GM21723 (cell line): Measurements from ENCODE around the gene DNAH14.
"Not testable (repeated sequence)": the region's sequence is repeated elsewhere in the genome, so short reads cannot be mapped to it uniquely, and the experiment has no call there.

Experiments used
- ATAC-seq: cut with Tn5 transposase; IDR thresholded peaks from one replicate; pipeline ENCODE4 v1.9.1; 2021; ENCODE audit warnings: mild to moderate bottlenecking, moderate library complexity; ENCODE audit not compliant: unreplicated experiment

The DNAH14 gene

DNA sequence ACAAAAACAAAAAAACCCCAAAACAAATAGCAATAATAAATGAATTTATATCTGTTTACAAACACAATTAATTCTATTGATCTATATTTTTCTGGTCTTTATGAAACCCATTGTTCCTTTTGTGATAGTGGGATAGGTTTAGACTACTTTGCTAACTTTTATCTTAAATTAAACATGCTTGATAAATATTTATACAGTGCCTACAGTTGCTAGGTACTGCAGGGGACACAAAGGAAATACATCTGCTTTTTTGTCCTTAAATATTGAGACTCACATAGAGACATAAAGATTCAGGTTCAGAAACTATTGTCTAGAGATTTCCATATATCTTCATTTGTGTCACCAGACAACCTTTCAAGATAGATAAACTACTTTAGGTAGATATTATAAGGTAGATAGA lies 8.5 kb upstream of the DNAH14 start:
- ATAC-seq = no peak

DNA sequence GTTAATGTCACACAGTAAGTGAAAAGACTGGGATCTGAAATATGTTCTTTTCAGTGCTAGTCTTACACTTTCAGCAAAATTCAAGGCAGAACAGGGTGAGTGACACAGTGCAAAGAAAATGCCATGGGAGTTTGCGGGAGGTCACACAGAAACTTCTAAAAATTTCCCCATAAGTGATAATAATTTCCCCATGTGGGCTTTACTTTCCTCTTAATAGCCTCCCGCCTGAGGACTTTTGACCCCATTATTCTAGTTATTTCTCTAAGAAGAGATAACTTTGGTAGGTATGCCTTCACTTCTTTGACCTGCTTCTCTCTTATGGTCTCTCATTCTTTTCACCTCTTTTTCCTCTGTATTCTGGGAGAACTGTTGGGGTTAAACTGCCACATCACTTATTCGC lies 8.1 kb upstream of the DNAH14 start:
- no peak for ATAC-seq

DNA sequence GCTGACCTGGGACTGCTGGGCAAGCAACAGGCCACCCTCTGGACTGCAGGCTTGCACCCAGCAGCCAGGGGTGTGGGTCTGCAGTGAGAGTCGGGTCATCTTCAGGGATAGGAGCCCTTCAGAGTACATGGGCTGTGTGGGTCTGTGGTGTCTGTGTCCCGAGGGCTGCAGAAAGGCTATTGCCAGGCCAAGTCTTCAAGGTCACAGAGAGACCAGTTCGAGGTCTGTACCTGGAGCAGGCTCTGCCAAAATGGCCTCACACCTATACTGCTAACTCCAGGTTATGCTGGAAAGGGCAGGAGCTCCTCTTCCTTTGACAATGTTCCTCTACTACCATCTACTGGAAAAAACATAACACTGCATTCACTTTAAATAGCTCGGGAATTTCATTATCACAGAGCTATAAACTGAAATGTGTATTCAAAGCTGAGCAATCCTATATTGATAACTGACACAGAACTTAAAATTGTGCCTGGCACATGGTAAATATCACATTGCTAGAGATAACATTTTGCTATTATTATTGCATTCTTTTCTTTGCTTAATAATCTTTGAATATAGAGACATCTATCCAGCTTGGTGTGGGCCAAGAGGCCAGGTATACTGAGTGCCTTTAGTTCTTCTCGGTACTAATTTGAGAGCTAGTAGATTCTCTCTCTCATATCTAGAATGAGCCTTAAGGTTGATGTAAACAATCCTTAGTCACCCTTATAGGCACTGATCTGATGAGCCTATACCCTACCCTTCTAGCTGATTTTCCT lies 6.9 kb upstream of the DNAH14 start:
- no peak for ATAC-seq

DNA sequence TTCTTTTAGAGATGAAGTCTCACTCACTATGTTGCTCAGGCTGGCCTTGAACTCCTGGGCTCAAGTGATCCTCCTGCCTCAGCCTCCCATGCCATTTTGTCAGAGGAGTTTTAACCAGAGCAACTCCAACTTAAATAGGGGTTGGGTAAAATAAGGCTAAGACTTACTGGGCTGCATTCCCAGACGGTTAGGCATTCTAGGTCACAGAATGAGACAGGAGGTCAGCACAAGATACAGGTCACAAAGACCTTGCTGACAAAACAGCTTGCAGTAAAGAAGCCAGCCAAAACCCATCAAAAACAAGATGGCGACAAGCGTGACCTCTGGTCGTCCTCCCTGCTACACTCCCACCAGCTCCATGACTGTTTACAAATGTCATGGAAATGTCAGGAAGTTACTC lies 5.7 kb upstream of the DNAH14 start:
- no peak for ATAC-seq

DNA sequence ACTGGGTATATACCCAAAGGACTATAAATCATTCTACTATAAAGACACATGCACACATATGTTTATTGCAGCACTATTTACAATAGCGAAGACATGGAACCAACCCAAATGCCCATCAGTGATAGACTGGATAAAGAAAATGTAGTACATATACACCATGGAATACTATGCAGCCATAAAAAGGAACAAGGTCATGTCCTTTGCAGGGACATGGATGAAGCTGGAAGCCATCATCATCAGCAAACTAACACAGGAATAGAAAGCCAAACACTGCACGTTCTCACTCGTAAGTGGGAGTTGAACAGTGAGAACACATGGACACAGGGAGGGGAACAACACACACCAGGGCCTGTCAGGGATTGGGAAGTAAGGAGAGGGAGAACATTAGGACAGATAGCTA lies 1.8 kb upstream of the DNAH14 start:
- not testable (repeated sequence) for ATAC-seq

DNA sequence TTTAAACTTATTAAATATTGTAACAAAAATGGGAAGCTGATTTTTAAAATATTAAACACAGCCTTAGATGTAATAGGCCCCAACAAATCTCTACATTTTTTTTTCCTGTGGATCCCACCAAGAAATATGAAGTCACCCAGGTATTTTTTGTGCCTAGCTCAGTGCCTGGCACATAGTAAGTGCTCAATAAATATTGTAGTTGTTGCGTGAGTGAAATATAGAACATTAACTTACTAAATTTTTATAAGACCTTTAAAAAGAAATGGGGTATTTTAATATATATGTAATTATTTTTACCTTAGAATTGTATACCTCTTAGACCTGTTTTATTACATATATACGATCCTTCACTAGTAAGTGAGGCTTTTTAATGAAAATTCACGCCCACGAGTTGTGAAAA lies 569 bp upstream of the DNAH14 start:
- no peak for ATAC-seq

DNA sequence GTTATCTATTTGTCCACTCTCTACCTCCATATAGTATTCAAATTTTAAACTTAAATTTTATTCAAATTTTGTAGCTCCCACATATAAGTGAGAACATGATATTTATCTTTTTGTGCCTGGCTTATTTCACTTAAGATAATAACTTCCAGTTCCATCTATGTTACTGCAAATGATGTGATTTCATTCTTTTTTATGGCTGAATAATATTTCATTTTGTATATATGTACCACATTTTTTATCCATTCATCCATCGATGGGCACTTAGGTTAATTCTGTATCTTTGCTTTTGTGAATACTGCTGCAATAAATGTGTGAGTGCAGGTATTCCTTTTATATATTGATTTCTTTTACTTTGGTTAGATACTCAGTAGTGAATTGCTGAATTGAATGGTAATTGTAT lies 2.1 kb downstream of the DNAH14 start:
- no peak for ATAC-seq

DNA sequence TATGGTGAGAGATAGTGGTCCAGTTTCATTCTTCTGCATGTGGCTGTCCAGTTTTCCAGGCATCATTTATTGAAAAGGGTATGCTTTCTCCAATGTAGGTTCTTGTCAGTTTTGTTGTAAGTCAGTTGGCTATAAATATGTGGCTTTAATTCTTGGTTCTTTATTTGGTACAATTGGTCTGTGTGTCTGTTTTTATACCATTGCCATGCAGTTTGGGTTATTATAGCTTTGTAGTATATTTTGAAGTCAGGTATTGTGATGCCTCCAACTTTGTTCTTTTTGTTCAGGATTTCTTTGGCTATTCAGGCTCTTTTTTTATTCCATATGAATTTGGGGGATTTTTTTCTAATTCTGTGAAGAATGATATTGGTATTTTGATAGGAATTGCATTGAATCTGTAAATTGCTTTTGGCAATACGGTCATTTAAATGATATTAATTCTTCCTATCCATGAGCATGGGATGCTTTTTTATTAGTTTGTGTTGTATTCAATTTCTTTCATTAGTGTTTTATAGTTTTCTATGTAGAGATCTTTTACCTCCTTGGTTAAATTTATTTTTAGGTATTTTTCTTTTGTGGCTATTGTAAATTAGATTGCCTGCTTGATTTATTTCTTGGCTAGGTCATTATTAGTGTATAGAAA lies 3.3 kb downstream of the DNAH14 start:
- ATAC-seq = no peak

DNA sequence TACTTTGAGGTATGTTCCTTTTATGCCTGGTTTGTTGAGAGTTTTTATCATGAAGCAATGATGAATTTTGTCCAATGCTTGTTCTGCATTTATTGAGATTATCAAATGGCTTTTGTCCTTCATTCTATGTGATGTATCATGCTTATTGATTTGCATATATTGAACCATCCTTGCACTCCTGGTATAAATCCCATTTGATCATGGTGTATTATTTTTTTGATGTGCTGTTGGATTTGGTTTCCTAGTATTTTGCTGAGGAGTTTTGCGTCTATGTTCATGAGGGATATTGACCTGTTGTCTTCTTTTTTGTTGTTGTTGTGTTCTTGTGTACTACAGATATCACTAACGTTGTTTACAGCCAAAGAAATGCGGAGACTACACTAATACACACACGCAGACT lies 4.1 kb downstream of the DNAH14 start:
- ATAC-seq = no peak

DNA sequence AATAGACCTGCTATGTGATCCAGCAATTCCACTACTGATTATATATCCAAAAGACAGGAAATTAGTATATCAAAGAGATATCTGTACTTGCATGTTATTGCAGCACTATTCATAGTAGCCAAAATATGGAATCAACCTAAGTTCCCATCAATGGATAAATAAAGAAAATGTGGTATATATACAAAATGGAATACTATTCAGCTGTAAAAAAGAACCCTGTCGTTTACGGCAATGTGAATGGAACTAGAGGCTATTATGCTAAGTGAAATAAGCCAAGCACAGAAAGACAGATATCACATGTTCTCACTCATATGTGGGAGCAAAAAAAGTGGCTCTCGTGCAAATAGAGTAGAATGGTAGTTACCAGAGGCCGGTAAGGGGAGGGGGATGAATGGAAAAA lies 9.2 kb downstream of the DNAH14 start:
- no peak for ATAC-seq

DNA sequence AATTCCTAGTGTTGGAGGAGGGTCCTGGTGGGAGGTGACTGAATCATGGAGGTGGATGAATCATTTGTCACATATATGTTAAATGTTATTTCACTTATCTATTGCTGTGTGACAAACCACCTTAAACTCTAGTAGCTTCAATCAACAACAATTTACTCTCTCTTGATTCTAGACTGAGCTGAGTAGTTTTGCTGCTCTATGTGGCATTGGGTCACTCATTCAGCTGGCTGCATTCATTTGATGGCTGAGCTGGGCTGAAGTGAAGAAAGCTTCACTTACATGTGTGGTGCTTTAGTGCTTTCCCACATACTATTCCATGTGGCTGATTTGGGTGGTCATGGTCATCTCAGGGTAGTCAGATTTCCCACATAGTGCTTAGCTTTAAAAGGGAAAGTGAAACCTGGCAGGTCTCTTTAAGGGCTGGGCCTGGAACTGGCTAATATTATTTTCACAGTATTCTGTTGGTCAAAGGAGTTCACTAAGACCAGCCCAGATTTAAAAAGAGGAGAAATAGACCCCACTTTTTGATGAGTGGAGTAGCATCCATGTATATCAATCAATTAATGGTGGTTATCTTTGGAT lies 10.5 kb downstream of the DNAH14 start:
- no peak for ATAC-seq

DNA sequence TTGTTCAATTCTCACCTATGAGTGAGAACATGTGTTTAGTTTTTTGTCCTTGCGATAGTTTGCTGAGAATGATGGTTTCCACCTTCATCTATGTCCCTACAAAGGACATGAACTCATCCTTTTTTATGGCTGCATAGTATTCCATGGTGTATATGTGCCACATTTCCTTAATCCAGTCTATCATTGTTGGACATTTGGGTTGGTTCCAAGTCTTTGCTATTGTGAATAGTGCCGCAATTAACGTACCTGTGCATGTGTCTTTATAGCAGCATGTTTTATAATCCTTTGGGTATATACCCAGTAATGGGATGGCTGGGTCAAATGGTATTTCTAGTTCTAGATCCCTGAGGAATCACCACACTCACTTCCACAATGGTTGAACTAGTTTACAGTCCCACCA lies 11.3 kb downstream of the DNAH14 start:
- not testable (repeated sequence) for ATAC-seq

DNA sequence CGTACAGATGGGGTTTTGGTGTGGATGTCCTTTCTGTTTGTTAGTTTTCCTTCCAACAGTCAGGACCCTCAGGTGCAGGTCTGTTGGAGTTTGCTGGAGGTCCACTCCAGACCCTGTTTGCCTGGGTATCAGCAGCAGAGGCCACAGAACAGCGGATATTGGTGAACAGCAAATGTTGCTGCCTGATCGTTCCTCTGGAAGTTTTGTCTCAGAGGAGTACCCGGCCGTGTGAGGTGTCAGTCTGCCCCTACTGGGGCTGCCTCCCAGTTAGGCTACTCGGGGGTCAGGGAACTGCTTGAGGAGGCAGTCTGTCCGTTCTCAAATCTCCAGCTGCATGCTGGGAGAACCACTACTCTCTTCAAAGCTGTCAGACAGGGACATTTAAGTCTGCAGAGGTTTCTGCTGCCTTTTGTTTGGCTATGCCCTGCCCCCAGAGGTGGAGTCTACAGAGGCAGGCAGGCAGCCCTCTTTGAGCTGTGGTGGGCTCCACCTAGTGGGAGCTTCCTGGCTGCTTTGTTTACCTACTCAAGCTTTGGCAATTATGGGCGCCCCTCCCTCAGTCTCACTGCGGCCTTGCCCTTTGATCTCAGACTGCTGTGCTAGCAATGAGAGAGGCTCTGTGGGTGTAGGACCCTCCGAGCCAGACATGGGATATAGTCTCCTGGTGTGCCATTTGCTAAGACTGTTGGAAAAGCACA lies 16.3 kb downstream of the DNAH14 start:
- not testable (repeated sequence) for ATAC-seq

DNA sequence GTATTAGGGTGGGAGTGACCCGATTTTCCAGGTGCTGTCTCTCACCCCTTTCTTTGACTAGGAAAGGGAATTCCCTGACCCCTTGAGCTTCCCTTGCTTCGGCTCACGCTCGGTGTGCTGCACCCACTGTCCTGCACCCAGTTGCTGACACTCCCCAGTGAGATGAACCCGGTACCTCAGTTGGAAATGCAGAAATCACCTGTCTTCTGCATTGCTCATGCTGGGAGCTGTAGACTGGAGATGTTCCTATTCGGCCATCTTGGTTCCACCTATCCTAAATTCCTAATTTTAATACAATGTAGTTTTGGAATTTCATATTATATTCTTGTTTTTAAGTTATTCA lies 16.8 kb downstream of the DNAH14 start:
- ATAC-seq = not testable (repeated sequence)

DNA sequence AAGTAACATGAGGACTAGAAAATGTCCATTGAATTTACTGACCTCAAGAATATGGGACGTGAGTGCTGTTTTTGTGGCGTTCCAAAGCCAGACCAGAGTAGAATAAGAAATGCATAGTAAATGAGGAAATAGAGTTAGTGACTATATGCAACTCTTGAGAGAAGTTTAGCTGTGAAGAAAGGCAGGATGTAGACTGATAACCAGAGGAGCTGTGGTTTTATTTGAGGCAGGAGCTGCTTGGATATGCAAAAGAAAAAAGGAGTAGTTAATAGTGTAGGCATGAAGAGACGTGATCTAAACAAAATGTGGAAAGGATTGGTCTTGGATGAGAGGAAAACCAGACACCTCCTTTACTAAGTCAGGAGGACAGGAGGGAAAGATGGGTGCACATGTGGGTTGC lies 28.2 kb downstream of the DNAH14 start:
- no peak for ATAC-seq

DNA sequence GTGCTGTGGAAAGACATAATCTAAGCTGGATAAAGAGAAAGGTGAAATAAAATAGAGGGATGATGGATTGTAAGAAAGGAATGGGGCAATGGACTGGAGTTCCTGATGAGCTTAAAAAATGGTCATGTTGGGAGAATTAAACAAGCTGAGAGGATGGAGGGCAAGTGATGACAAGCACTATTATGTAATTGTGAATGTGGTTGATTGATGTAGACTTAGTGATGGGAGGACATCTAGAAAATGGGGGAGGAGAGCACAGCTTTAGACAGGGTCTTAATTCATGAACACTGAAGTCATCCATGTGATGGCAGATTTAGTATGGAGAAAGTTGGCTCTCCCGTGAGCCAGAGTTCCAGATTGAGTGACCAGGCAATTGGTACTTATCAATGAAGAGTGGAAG lies 29.0 kb downstream of the DNAH14 start:
- no peak for ATAC-seq

DNA sequence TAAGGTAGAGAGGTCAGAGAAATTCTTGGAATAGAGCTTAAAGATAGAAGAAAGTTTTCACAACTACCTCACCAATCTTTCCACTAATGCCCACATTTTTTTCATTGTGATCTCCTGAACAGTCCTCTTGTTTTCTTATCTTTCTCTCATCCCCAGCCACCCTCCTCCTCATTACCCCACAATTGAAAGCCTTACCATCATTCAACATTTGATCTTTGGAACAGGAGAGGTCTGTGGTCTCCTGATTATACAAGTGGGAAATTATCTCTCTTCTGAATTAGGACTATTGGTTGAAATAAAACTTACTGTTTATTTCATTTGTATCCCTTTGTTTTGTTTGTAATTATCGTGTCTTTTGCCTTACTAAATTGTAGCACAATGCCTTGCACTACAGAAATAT lies 29.6 kb downstream of the DNAH14 start:
- ATAC-seq = no peak

DNA sequence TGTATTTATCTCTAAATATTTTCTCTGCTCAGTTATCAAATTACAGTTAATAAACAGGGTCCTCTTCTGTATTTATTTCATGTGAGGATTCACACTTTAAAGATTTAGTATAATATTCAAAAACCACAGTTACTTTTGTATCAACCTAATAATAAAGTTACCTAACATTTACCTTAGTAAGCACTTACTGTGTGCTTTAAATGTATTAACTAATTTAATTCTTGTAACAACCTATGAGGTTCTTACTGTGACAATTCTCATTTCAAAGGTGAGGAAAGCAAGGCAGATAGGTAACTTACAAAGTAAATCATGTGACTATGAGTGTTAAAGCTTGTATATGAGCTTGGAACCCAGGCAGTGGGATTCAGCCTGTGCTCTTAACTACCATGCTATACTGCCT lies 30.2 kb downstream of the DNAH14 start:
- ATAC-seq = no peak

DNA sequence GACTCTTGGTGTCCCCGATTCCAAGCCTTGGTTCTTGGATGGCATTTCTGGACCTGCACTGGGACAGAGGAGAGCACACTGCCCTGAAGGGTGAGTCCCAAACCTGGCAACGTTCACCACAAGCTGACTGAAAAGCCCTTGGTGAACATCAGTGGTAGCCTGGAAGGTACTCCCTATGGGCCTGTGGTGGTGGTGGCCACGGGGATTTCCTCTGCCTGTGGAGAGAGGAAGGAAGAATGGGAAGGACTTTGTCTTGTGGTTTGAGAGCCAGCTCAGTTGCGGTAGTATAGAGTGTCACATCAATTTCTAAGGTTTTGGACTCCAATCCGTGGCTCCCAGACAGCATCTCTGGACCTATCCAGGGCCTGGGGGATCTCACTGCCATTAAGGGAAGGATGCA lies 50.7 kb downstream of the DNAH14 start:
- ATAC-seq = no peak

DNA sequence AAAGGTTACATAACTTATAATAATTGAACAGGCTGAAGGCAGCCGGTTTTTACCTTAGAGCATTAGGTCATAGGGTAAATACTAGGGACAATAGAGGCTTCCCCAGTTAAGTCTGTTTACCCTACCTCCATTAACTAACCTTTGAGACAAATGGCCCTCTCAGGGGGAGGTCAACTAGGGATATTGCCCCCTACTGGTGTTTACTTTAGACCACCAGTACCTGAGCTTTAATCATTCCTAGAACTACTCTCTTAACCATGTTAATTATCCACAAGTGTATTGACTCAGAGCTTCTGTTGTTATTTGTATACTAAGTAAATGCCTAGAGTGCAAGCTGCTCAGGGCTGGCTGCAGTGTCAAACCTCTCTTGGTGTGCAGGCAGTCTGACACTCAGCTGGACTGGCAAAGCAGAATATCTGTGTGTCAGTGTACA lies 52.5 kb downstream of the DNAH14 start:
- not testable (repeated sequence) for ATAC-seq

DNA sequence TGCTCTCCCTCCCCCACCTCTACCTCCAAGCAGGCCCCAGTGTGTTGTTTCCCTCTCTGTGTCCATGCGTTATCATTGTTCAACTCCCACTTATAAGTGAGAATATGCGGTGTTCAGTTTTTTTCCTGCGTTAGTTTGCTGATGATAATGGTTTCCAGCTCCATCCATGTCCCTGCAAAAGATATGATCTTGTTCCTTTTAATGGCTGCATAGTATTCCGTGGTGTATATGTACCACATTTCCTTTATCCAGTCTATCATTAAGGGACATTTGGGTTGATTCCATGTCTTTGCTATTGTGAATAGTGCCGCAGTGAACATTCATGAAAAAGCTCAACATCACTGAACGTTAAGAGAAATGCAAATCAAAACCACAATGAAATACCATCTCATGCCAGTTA lies 58.6 kb downstream of the DNAH14 start:
- ATAC-seq = no peak

DNA sequence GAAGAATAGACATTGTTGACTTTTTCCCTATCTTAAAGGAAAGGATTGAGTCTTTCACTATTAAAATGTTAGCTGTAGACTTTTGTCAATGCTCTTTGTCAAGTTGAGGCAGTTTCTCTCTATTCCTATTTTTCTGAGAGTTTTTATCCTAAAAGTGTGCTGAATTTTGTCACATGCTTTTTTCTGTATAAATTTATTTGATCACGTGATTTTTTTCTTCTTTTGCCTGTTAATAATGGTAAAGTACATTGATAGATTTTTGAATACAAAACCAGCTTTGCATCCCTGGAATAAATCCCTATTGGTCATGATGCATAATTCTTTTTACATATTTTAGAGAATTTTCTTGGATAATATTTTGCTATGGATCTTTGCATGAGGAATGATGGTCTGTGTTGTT lies 60.1 kb downstream of the DNAH14 start:
- no peak for ATAC-seq
